ENCODE results near the gene TNC. TPM values are rescaled to one million over a fixed set of nuclear protein-coding genes. Genes with fewer than 3 reads are reported as not detected.

Gene TNC
- total RNA-seq, 6 experiments from 2014 or later, result 1.7 to 9.3 (median 4.0) TPM

- 48% methylated on average over 5 of the region's 7 CpGs for WGBS (ENCODE audit: insufficient coverage, low coverage, low lambda C conversion rate, missing lambda C conversion rate)
- Histone ChIP-seq H3K36me3 (no peaks in the 10 kb centered on the region), H3K4me3 (no peak overlapping the region), H3K4me1 (no peaks in the 10 kb centered on the region), H3K27ac (no peak overlapping the region), H3K9me3 (no peaks in the 10 kb centered on the region), H3K27me3 (no peaks in the 10 kb centered on the region)
- ATAC-seq, result no peak
- DNase-seq, result no peak
- intact Hi-C loops (cut with DNase I), result no loop called here
- TF ChIP-seq POLR2A (IDR thresholded peaks at IDR 0.05) (no peak), CTCF (IDR thresholded peaks at IDR 0.05) (no peak)
Observed at GRCh38 chr9:115000217-115000639, 117.7 kb downstream of the TNC start.

GRCh38 chr9:114998326-114998725, 119.6 kb downstream of the TNC start:
- DNase-seq (no peak), ATAC-seq (no peak)
- TF ChIP-seq POLR2A (IDR thresholded peaks at IDR 0.05) (no peak), CTCF (IDR thresholded peaks at IDR 0.05) (no peak)
- intact Hi-C loops (cut with DNase I), result no loop called here
- no peak overlapping the region for H3K27ac ChIP-seq
- no peaks in the 10 kb centered on the region for H3K36me3 ChIP-seq
- WGBS (ENCODE audit: insufficient coverage, low coverage, low lambda C conversion rate, missing lambda C conversion rate), result 73% methylated on average over 2 of the region's 2 CpGs
- no peak overlapping the region for H3K4me3 ChIP-seq
- H3K9me3 ChIP-seq, result no peaks in the 10 kb centered on the region
- no peaks in the 10 kb centered on the region for H3K27me3 ChIP-seq
- no peaks in the 10 kb centered on the region for H3K4me1 ChIP-seq

DNA sequence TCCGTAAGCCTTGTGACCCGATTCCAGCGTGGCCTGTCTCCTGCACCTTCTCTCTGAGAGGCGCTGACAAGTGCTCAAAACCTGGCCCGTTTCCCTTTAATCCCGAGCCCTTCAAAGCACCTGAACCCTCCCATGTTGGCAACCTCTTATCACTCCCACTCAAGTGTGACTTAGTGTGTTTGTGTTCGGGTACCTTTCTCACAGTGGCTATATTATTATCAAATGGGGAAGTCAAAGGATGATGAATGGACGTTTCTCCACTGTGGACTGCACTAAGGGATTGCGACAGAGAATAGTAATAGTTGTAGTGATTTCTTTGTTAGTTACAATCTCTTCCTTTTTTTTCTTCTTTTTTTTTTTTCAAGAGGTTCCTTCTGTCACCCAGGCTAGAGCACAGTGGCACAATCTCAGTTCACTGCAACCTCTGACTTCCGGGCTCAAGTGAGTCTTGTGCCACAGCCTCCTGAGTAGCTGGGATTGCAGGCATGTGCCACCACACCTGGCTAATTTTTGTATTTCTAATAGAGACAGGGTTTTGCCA, 122.2 kb downstream of the TNC start:
- DNase-seq, result no peak
- no peak overlapping the region for H3K4me3 ChIP-seq
- no peaks in the 10 kb centered on the region for H3K9me3 ChIP-seq
- TF ChIP-seq CTCF (IDR thresholded peaks at IDR 0.05) (no peak), POLR2A (IDR thresholded peaks at IDR 0.05) (no peak)
- H3K4me1 ChIP-seq, result no peaks in the 10 kb centered on the region
- peak; percentile 40 to 57 (median 56) for ATAC-seq
- H3K27me3 ChIP-seq, result no peaks in the 10 kb centered on the region
- intact Hi-C loops (cut with DNase I), result no loop called here
- 46% methylated on average over 7 of the region's 10 CpGs for WGBS (ENCODE audit: insufficient coverage, low coverage, low lambda C conversion rate, missing lambda C conversion rate)
- H3K36me3 ChIP-seq, result no peaks in the 10 kb centered on the region
- H3K27ac ChIP-seq, result no peak overlapping the region

DNA sequence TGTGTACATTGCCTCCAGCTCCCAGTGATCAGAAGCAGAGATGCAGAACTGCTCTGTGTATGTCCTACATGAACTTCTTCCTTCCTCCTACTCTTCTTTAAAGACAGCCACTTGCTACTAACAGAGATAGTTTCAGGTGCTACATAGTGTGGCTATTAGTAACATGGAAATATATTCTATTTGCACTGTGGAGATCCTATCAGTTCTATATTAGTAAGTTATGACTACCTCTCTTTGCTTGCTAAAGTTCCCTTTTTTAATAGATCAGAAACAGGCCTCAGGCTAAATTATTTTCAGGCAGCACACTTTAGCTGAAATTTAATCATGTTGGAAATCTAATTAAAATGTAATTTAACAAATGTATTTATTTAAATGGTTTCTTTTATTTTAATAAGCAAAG, 123.2 kb downstream of the TNC start:
- H3K4me3 ChIP-seq, result no peak overlapping the region
- TF ChIP-seq CTCF (IDR thresholded peaks at IDR 0.05) (no peak), POLR2A (IDR thresholded peaks at IDR 0.05) (no peak)
- H3K9me3 ChIP-seq, result no peaks in the 10 kb centered on the region
- ATAC-seq (no peak), DNase-seq (no peak)
- intact Hi-C loops (cut with DNase I), result no loop called here
- no peaks in the 10 kb centered on the region for H3K4me1 ChIP-seq
- no peaks in the 10 kb centered on the region for H3K27me3 ChIP-seq
- H3K27ac ChIP-seq, result no peak overlapping the region
- H3K36me3 ChIP-seq, result no peaks in the 10 kb centered on the region

DNA sequence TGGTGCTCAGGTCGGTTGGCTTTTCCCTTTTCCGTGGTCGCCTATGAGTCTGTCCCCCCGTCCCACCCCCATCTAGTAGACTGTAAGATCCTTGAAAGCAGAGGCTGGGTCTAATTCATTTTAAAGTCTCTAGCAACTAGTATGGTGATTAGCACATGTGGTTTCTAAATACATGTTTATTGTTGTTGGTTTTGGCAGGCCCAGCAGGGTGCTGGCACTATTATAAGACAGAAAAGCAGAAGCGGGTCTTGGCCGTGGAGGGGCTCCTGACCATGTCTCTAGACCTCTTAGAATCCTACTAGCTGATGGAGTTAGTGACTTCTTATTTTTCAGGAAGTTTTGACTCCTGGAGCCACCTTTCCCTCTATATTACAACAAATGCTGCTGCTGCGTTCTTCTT, 126.1 kb downstream of the TNC start:
- WGBS (ENCODE audit: insufficient coverage, low coverage, low lambda C conversion rate, missing lambda C conversion rate), result 38% methylated on average over 5 of the region's 7 CpGs
- DNase-seq (no peak), ATAC-seq (no peak)
- no peak overlapping the region for H3K27ac ChIP-seq
- H3K4me3 ChIP-seq, result no peak overlapping the region
- intact Hi-C loops (cut with DNase I), result no loop called here
- H3K36me3 ChIP-seq, result no peaks in the 10 kb centered on the region
- H3K9me3 ChIP-seq, result no peaks in the 10 kb centered on the region
- TF ChIP-seq CTCF (IDR thresholded peaks at IDR 0.05), result no peak
- TF ChIP-seq POLR2A (IDR thresholded peaks at IDR 0.05), result no peak
- no peaks in the 10 kb centered on the region for H3K27me3 ChIP-seq
- H3K4me1 ChIP-seq, result no peaks in the 10 kb centered on the region

Measured in right lobe of liver (tissue), 6 donors.